ENCODE results near the gene FCER1G.
A peak's percentile ranks its signal among the peaks of the same experiment; 100 is the strongest.

Gene FCER1G

DNA sequence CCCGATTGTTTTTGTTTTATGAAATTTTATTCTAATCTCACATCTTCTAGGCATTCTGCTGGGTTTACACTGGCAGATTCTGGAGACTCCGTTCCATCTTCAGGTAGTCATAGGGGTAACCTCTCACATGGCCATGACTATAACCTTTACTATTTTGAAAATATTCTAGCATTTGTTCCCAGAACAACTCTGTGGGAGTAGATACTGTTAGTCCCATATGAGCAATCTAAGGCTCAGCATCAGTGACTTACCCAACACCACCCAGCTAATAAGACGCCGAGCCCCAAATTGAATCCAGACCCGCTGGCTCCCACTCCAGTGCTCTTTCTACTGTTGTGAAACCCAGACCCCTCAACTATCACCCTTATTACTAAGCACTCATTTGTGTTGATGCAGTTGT lies 26.1 kb upstream of the FCER1G start:
- no peak for DNase-seq

DNA sequence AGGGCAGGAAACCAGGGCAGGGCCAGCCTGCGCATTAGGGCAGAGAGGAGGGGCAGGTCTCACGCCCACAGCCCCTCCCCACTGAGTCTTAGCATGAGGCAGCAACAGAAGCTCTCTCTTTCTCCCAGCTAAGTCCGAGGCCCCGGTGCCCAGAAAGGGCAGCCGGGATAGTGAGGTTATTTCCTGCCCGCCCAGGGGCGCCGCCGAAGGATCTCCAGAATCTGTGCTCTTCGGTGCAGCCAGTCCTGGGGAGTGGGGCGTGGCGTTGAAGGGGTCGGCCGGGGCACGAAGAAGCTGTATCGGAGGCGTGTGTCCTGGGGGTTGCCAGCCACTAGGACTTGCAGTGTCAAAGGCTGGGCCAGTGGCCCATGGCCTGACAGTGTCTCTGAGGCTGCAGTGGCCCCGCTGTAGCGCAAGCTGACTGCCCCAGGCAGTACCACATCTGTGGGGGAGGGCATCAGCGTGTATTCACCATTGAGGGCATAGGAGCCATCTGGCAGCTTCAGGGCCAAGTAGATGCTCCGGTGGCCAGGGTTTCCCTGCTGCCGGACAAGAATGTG lies 24.1 kb upstream of the FCER1G start:
- DNase-seq = no peak

DNA sequence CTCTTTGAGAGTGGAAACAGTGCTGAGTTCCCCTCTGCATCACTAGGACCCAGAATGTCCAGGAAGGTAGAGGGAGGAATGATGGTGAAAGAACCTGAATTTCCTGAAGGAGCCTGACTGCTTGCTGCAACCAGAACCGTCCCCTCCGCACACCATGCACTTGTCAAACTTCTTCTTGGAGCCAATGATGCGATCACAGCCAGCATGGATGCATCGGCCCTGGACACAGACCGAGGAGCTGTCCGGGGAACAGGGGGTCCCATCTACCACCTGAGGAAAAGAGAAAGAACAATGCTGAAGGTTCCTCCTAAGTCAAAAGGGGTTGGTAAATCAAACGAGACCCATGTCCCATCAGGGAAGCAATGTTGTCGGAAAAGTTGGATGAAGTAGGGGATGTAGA lies 23.1 kb upstream of the FCER1G start:
- no peak for DNase-seq

DNA sequence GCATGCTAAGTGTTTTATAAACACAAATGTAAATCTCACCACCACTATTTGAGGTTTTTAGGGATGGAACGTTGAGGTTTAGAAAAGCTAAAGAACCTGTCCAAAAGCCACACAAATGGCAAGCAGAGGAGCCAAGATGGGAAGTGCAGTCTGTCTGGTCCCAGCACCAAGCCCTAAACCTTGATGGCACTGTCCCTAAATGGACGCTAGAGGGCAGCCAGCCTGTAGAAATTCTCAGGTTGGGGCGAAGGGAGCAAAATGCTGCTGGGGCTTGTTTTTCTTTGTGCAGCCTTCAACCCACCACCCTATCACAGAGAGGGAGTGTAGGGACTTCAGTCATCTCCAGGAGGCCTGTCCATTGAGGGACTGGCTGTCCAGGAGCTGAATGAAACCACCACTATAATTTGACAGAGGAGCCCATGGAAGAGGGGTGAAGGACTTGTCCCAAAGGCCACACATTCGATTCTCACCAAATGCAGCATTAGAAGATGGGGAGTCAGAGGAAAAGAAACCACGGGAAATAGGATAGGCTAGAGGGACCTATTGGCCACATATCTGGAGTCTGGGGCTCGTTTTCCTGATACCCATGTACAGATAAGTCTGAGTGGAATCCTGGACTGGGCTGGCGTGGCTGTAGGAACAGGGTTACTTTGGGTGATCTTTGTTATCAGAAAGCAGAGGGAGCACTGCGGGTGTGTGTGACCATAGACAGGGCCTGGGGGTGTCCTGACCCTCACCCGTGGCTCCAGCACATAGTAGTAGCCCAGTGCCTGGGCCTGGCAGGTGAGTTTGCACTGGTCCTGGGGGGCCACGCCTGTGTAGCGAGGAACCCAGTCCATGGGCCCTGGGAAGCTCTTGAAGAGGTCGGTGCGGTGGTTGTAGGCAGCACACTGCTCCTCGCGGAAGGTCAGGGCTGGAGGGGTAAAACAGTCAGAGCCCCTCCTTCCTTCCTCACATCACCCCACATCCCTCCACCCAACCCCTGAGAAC lies 22.3 kb upstream of the FCER1G start:
- peak; percentile 36 for DNase-seq

DNA sequence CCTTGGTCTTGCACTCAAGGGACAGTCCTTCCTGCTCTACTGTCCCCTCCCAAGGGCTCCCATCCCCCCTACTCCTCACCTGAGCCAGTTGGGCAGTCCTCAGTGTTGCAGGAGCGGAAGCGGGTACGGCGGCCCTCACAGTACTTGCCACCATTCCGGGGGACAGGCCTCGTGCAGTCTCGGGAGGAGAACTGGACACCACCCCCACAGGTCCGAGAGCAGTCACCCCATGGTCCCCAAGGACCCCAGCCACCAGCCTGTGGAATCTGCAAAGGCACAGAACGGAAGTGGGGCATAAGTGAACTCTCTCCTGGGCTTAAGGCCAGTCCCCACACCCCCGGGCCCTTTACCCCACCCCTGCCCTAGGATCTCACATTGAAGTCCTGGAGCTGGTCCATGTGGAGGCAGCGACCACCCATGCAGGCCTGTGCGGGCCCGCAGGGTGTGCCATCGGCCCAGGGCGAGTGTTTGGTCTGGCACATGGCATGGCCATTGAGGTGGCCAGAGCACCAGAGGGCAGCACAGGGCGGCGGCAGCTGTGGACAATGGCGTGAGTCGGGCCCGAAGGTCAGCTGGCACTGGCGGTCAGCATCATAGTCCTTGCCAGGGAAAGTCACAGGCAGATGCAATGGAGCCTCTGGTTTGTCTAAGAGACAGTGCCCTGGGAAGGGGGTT lies 21.4 kb upstream of the FCER1G start:
- DNase-seq = no peak

DNA sequence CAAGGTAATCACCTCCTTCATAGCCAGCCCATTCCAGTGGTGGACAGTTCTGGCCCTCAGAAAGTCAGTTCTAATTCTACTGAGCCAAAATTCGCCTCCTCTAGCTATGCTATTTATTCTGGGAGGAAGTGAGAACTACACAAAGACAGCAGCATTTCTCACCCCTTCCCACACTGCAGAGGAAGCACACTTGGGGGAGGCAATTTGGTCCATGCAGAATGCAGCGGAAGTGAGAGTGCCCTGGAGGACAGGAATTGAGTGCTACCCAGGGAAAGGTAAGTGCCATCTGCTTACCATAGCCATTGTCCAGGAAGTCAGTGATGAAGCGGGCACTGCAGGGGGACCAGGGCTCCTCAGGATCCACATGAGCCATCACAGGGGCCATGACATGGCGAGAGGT lies 19.9 kb upstream of the FCER1G start:
- DNase-seq = no peak

DNA sequence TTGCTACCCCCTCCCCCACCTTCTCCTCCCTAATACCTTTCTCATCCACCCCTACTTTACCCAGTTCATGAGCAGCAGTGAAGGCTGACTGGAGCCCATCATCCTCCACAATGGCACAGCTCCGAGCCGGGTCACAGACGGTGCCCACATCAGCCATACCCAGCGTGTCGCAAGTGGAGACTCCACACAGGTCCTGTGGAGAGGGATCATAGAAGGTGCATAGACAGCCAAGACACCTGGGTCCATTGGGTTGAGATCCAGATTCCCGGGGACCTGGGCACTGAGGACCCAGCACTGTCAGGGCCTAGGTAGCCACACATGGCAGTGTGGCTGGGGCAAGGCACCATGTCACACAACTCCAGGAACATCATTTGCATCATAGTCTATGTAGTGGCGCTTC lies 19.0 kb upstream of the FCER1G start:
- DNase-seq = no peak

DNA sequence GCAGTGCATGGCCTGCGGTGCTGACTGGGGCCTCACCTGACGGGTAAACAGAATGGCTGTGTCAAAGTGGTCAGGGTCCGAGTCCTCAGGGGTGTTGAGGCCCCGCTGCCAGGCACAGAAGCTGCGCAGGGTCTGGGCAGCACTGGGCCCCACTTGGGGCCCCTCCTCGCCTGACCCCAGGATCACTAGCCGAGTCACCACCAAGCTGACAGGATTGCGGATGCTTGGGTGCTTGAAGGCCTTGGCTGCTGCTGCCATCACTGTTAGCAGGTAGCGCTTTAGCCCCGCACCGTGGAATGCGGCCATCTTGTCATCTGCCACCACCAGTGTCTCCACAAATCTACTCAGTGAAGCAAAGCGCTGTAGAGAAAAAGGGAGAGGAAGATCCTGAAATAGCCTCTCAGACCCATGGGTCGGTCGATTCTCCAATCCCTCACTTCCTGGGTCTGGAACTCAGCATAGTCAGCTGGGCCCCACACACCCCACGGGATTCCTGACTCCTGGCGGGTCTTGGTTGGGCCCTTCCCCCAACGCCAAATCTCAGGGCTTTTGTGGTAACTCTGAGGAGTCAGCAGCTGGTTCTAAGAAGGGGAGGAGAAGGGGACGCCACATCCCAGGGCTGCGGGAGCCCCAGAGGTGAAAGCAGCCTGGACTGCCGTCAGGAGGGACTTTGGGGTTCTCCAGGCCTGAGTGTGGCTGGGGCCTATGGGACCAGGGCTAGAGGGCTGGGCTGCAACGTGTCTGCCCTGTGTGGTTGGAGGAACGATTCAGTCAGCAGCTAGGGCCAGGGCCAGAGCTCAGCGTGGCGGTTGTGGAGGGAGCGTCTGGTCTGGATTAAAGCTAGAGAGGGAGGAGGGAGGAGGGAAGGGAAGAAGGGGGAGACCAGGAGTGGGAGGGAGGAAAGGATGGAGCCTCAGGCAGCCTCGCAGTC lies 18.3 kb upstream of the FCER1G start:
- no peak for DNase-seq

DNA sequence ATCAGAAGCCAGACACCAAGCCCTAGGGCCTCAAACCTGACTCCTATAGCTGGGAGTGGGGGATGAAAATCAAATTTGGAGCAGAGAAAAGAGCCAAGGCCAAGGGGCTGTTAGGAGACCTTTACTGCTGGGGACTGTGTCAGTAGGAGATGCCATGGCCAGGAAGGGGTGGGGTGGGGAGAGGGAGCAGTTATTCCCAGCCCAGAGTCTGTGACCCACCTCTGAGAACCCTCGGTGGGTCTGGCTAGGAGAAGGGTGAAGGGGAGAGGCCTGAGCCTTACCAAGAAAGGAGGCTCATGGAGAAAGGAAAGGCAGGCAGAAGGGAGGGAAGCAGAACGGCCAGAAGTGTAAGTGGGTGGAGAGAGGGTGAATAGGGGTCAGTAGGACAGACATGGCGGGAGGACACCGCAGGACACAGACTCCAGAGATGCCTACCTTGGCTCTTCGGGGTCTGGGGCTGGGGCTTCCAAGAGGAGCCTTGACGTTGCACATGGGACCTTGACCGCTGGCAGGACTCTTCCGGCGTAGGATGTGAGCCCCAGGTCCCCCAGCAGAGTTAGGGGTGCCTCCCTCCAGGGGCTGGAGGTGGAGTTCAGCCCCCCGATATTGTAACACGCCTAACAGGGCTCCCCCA lies 17.4 kb upstream of the FCER1G start:
- DNase-seq = no peak

DNA sequence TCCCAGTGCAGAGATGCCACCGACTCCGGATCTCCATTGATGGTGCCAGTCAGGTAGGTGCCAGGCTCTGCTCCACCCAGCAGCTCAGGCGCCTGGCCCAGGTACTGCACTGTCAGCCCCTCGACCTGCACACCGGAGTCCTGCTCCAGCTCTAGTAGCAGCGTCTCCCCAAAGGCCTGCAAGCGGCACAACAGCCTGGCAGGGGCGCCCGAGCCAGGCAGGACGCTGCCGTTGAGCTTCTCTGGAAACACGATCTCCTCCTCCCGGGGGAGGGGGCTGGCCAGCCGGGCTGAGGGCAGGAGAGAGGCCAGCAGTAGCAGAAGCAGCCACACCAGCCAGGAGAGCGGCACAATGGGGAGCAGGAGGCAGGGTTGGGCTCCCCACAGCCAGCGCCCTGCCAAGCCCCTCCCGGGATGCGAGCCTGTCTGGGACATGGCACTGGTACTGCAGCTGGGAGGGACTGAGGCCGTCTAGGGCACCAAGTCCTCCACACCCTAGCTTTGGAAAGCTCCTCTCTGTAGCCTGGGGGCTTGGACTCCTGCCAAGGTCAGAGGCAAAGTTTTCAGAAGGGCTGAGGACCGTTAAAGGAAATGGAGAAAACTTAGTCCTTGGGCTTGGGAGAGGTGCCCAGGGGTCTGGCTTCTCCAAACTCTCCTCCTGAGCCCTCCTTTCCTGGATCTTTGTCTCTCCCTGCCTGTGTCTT lies 16.8 kb upstream of the FCER1G start:
- peak; percentile 48 for DNase-seq

DNA sequence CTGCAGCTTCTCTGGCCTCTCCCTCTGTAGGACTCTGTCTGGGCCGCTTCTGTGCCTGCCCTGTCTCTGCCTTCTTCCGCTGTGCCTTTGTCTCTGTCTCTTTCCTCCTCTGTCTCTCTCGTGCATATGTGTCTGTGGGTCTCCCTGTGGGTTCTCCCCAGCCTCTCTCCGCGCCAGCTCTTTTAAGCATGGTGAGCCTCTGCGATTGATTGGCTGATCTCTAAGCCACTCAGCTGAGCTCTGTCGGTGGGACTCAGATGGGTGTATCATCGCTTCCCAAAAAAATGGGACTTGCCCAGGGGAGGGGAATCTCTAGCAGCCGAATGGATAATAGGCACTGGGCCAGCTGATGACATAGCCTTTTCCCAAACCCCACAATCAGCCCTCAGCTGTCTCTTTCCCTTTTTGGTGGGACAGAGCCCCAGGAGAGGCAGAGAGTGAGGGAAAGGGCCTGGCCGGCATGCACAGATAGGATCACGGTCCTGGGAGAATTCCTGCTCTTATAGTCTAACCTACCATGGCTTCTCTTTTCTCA lies 16.1 kb upstream of the FCER1G start, which contains the start of gene ADAMTS4:
TSS of gene ADAMTS4 (minus strand) at position 158 of the 535 bp plus-strand sequence. CDS start 427 bp downstream, outside the sequence.
- DNase-seq = peak; percentile 19

DNA sequence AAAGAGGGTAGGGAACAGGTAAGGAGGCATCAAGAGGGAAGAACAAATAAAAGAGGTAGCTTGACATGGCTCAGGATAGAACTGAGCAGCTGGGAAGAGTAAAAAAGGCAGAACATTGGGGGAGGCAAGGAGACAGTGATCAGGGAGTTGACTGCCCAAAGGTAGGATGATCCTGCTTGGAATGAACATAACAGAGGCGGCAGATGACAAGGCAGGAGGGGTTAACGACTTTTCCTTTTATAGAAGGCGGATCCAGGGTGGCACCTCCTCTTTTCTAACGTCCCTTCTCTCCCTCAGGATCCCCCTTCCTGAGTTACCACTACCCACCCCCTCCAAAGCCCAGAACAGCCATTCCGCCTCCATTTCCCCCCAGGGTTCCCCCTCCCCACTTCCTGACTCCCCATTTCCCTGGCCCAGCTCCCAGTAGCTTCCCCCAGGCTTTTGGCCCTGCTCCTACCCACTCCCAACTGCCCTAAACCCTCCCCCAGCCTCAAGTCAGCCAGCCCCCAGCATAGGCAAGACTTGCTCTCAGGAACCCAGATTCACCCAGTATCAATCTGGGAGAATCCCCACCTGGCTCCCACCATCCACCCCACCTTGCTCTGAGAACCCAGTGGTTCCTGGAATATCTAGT lies 15.5 kb upstream of the FCER1G start:
- DNase-seq = no peak

DNA sequence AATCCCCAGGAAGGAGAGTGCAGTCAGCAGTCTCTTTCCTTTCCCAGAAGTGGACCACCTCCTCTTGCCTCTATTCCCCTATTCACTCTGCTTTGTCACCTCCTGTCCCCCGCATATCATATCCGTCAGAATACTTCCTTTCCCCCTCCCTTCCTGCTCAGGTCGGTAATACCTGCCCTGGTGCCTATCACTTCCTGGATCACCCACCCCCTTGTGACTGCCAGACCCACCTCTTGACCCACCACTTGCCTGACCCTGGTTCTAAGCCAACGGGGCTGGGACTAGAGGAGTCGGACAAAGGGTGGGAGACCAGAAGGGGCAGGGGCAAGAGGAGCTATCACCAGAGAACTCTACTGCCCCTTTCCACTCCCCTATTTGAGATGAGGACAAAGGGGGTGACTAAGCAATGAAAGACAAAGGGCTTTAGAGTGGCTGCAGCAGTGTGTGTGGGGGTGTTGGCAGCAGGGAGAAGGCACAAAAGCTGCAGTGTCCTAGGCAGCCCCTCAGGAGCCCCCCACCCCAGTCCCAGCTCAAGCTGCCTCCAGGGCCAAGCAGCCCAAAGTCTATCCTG lies 14.6 kb upstream of the FCER1G start:
- no peak for DNase-seq

DNA sequence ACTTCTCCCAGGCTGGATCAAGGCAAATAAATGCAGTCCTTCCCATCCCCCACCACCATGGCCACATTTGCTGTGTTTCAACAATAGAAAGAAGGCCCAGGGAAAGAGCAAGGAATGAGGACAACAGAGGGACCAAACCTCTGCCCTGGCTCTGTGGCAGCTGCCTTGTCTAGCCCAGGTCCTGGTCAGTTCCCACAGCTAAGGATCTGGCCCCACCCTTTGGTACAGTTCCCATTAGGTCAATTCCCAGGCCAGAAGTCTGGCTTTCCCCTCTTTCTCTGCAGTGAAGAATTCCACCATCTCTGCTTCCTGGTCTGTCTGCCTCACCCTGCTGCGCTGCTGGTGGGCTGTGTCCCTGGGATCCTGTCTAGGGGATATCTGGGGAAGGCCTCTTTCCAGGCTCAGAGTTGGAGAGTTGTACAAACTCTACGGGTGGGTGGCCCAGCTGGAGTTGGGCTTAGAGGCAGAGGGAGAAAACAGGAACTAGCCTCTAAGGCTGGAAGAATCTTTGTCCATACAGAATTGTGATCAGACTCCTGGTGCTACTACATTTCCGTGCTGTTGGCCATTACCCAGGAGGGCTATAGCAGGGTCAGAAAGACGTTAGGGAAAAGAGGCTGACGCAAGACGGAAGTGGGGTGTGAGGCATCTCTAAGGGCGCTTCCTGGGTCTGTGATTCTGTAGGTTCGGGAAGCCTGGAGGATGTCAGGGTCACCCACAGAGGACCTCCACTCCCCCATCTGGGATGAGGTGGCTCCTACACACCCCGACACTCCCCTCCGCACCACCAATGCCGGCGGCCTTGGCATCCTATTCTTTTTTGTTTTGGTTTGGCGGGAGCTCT lies 13.9 kb upstream of the FCER1G start:
- DNase-seq = no peak

DNA sequence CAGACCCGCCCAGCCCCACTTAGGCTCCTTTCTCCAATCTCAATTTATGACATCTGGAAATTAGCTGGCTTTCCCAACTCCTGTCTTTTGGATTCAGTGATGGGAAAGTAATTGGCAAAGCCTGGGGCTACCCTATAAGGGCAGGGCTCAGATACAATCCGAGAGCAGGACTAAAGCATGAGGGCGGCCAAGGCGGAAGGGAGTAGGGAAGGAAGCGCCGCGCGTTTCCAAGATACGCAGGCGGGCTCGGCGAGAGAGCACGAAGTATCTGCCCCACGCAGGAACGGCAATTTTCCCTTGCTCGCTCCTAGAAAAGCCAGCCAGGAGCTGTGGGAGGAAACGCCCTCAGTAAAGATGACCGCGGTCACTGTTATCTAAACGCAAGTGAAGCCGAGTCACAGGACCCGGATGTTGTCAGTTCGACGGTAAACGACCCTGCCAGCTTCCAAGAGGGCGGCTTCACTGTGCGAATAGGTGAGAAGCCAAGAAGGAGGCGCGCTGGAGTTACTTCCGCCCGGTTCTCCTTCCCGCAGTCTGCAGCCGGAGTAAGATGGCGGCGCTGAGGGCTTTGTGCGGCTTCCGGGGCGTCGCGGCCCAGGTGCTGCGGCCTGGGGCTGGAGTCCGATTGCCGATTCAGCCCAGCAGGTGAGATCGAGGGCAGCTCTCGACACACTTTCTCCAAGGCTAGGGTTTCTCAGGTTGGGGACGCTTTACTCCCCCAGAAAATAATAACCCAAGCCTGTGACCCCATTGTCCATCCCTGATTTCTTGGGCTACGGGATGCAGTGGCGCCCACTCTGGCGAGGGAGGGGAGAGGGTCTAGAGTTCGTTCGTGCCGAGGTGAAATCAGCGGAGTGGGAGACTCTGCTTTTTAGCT lies 13.0 kb upstream of the FCER1G start, which contains the start of gene NDUFS2:
TSS of gene NDUFS2 (plus strand) at position 532 of the 877 bp plus-strand sequence. CDS start at position 551, 19 bp downstream.
- DNase-seq = peak; percentile 98

DNA sequence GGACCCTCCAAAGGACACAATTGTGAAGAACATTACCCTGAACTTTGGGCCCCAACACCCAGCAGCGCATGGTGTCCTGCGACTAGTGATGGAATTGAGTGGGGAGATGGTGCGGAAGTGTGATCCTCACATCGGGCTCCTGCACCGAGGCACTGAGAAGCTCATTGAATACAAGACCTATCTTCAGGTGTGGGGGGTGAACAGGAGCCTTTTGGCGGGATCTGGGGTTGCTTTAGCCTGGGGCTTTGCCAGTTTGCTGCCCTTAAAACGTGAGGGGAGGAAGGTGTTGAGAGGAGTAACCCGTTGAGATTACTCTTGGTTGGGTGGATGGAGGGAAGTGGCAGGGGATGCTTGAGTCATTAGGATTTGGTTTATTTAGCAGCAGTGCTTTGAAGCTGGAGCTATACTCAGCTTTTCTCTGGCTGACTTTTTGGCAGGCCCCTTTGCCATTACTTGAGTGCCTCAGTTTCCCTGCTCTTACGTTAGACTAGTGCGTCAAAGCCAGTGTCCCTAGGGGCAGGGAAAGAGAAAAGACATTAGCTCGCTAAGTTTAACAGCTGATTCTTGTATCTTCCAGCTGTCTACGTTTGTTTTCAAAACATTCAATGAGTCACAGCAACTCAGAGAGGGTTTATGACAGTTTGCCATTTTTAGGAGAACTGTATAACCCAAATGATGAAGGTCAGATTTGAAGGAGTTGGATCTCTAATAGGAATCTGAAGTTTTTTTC lies 8.5 kb upstream of the FCER1G start:
- no peak for DNase-seq

DNA sequence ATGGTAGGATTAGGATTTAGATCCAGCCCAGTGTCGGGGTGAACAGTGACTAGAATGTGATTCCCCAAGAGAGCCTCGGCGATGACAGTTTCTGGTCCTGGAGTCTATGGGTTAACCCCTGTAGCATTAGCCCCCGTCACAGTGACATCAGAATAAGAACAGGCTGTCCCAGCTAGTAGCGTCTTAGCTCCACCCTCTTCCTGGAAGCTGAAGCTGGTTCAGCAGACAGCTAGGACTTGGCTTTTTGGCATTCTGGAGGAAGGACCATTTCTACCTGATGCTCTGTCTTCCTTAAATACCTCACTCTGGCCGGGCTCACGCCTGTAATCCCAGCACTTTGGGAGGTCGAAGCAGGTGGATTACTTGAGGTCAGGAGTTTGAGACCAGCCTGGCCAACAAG lies 7.9 kb upstream of the FCER1G start:
- DNase-seq = no peak

Data from DMS 273 treated with DMSO at 0.1 percent for 48 hours (cell line).